ENCODE data around the gene ATP13A5. TPM values are rescaled to one million over a fixed set of nuclear protein-coding genes. Genes with fewer than 3 reads are reported as not detected.

ATP13A5 gene
- total RNA-seq, 1 experiment from 2014 or later = not detected

DNA sequence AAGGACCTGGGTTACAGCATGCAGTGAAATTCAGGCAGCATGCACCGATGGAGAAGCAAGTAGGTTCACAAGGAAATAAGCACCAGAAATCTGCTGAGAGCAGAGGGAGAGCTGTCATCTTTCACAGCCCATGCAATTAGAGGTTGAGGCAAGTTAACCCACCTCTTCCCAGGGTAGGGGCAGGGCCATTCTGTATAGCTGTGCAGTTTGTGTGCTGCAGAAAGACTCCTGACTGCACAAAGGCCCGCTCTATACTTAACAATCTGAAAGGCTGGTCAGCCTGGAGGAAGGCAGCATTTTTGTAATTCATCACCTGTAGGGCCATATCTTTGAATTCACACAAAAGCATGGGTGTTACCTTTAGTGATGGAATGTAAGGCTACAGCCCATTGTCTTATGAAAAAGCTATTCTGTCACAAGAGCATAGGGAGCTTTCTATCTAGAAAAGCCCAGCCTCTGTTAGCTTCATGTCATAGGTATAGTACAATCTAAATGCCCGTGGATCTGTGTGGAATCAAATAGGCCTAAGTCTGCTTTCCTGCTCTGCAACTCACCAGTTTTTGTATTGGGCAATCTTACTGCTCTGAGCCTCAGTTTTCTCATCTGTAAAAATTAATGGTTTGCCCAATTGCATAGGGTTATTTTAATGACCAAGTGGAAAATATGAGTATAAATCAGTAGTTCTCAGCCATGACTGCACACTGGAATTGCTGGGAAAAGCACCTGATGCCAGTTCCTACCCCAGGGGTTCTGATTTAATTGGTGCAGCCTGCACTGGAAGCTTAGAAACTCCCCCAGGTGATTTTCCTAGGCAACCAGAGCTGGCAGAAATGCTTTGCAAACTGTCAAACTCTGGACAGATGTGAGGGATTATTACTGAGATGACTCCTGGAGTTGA lies 65.2 kb downstream of the ATP13A5 start:
- no peaks in the 10 kb centered on the region for H3K9me3 ChIP-seq (ENCODE audit: control insufficient read depth, insufficient read depth, low read depth, low read length)
- H3K36me3 ChIP-seq (ENCODE audit: control insufficient read depth, insufficient read depth, low read length) = no peaks in the 10 kb centered on the region
- ATAC-seq (no peak), DNase-seq (ENCODE audit: low read depth, low spot score) (no peak)
- in situ Hi-C loops (cut with HindIII; ENCODE audit: low pct_unique_long_range_greater_than_20kb, low sequenced_read_pairs) (no loop called here), intact Hi-C loops (cut with micrococcal nuclease; ENCODE audit: unreplicated experiment) (no loop called here)
- H3K27ac ChIP-seq (ENCODE audit: low read length) = no peak overlapping the region
- TF ChIP-seq, protein P1, sequence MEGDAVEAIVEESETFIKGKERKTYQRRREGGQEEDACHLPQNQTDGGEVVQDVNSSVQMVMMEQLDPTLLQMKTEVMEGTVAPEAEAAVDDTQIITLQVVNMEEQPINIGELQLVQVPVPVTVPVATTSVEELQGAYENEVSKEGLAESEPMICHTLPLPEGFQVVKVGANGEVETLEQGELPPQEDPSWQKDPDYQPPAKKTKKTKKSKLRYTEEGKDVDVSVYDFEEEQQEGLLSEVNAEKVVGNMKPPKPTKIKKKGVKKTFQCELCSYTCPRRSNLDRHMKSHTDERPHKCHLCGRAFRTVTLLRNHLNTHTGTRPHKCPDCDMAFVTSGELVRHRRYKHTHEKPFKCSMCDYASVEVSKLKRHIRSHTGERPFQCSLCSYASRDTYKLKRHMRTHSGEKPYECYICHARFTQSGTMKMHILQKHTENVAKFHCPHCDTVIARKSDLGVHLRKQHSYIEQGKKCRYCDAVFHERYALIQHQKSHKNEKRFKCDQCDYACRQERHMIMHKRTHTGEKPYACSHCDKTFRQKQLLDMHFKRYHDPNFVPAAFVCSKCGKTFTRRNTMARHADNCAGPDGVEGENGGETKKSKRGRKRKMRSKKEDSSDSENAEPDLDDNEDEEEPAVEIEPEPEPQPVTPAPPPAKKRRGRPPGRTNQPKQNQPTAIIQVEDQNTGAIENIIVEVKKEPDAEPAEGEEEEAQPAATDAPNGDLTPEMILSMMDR (IDR thresholded peaks at IDR 0.05) = no peak
- TF ChIP-seq TCF7L2 (IDR thresholded peaks at IDR 0.05; ENCODE audit: low read depth, low read length) (no peak), POLR2AphosphoS5 (IDR thresholded peaks at IDR 0.05; ENCODE audit: low read depth, low read length) (no peak)
- TF ChIP-seq, protein P2, sequence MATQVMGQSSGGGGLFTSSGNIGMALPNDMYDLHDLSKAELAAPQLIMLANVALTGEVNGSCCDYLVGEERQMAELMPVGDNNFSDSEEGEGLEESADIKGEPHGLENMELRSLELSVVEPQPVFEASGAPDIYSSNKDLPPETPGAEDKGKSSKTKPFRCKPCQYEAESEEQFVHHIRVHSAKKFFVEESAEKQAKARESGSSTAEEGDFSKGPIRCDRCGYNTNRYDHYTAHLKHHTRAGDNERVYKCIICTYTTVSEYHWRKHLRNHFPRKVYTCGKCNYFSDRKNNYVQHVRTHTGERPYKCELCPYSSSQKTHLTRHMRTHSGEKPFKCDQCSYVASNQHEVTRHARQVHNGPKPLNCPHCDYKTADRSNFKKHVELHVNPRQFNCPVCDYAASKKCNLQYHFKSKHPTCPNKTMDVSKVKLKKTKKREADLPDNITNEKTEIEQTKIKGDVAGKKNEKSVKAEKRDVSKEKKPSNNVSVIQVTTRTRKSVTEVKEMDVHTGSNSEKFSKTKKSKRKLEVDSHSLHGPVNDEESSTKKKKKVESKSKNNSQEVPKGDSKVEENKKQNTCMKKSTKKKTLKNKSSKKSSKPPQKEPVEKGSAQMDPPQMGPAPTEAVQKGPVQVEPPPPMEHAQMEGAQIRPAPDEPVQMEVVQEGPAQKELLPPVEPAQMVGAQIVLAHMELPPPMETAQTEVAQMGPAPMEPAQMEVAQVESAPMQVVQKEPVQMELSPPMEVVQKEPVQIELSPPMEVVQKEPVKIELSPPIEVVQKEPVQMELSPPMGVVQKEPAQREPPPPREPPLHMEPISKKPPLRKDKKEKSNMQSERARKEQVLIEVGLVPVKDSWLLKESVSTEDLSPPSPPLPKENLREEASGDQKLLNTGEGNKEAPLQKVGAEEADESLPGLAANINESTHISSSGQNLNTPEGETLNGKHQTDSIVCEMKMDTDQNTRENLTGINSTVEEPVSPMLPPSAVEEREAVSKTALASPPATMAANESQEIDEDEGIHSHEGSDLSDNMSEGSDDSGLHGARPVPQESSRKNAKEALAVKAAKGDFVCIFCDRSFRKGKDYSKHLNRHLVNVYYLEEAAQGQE (IDR thresholded peaks at IDR 0.05; ENCODE audit: insufficient read depth in 1 of 2, low read depth in 2 of 2, low read length in 1 of 2) = no peak
- ChIA-PET CTCF (no interaction called here), POLR2A (no interaction called here)
- H3K4me1 ChIP-seq (ENCODE audit: control insufficient read depth, insufficient read depth, low read length) = no peaks in the 10 kb centered on the region
- H3K27me3 ChIP-seq (ENCODE audit: control insufficient read depth, insufficient read depth, low read length) = no peaks in the 10 kb centered on the region; the same call in 1 of the 2 replicates
- BruUV-seq (replicated peaks) = no TSS peak
- no peak overlapping the region for H3K4me3 ChIP-seq (ENCODE audit: low read depth in 2 of 2, low read length in 2 of 2)

DNA sequence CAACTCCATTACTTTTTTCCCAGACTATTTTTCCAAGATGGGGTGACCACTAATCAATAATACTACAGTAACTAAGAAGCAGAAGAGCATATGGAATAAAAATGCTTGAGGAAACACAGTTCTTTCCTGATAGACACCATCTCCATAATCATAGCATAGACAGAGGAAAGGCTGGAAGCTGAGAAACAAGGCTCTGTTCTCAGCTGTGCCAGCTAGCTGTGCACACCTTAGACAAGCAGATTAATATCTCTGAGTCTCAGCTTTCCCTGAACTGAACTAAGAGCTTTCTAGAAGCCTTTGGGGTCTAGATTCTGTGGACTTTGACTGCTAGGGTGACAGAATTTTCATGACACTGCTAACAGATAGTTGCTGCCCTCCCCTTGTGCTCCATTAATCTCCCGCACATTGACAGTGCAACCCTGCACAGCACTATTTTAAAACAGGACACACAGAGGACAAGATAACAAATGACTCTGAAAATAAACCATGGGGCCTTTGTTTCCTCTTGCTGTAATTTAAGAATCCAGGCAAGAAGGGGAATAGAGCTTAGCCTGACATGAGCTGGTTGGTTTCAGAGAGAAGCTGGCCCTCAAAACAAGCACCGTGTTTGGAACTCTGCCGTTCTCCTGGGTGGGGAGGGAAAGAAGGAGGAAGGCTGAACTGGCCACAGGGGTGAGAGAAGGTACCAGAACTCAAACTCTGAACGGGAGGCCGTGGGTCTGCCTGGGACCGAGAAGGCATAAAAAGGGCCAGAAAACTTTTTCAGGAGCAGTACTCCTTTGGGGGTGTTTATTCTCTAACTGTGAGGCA lies 67.4 kb downstream of the ATP13A5 start:
- POLR2A ChIA-PET = no interaction called here
- no TSS peak for BruUV-seq (replicated peaks)
- H3K27me3 ChIP-seq (ENCODE audit: control insufficient read depth, insufficient read depth, low read length) = no peaks in the 10 kb centered on the region
- ATAC-seq = no peak
- CTCF ChIA-PET = no interaction called here
- no peak for DNase-seq (ENCODE audit: low read depth, low spot score)
- H3K36me3 ChIP-seq (ENCODE audit: control insufficient read depth, insufficient read depth, low read length) = no peaks in the 10 kb centered on the region
- intact Hi-C loops (cut with micrococcal nuclease; ENCODE audit: unreplicated experiment) = no loop called here
- in situ Hi-C loops (cut with HindIII; ENCODE audit: low pct_unique_long_range_greater_than_20kb, low sequenced_read_pairs) = no loop called here
- TF ChIP-seq POLR2AphosphoS5 (IDR thresholded peaks at IDR 0.05; ENCODE audit: low read depth, low read length) (no peak), SIN3A (IDR thresholded peaks at IDR 0.05; ENCODE audit: borderline replicate concordance, insufficient read depth, low read depth, low read length) (no peak)
- H3K4me3 ChIP-seq (ENCODE audit: low read depth in 2 of 2, low read length in 2 of 2) = no peak overlapping the region
- H3K4me1 ChIP-seq (ENCODE audit: control insufficient read depth, insufficient read depth, low read length) = no peaks in the 10 kb centered on the region
- H3K27ac ChIP-seq (ENCODE audit: low read length) = no peak overlapping the region
- no peaks in the 10 kb centered on the region for H3K9me3 ChIP-seq (ENCODE audit: control insufficient read depth, insufficient read depth, low read depth, low read length)

All from Panc1 (cell line).